Muscle of arm (tissue), 12 donors: ENCODE measurements around the gene SLC25A21. TPM values are rescaled to one million over a fixed set of nuclear protein-coding genes. Genes with fewer than 3 reads are reported as not detected.
"Not testable (repeated sequence)": the region's sequence is repeated elsewhere in the genome, so short reads cannot be mapped to it uniquely, and the experiment has no call there.

Experiments used
- DNase-seq: peaks from one replicate; pipeline ENCODE4 v3.0.0-alpha.2; 2013
- polyA plus RNA-seq, 12 donors: library from polyadenylated mRNA; unstranded; fragments of 120-200 nt; gene quantifications; one replicate each; pipeline ENCODE4 v1.2.1, GENCODE V29; 2013; ENCODE audit not compliant: insufficient read length in 12 of 12

Gene SLC25A21
- polyA plus RNA-seq, 12 donors, result 1.0 to 3.4 (median 1.5) TPM; not detected in 2

- no peak for DNase-seq
Measured at GRCh38 chr14:36944307-36945010, 227.9 kb downstream of the SLC25A21 start.

- no peak for DNase-seq
Measured at GRCh38 chr14:36942522-36943245, 229.7 kb downstream of the SLC25A21 start.

GRCh38 chr14:36941783-36942521, 230.5 kb downstream of the SLC25A21 start:
- DNase-seq, result peak; percentile 78

GRCh38 chr14:36940476-36940875, 231.9 kb downstream of the SLC25A21 start:
- no peak for DNase-seq

GRCh38 chr14:36939265-36939664, 233.1 kb downstream of the SLC25A21 start:
- no peak for DNase-seq

GRCh38 chr14:36938678-36939077, 233.7 kb downstream of the SLC25A21 start:
- DNase-seq, result no peak

- DNase-seq, result no peak
Measured at GRCh38 chr14:36935976-36936678, 236.3 kb downstream of the SLC25A21 start.

GRCh38 chr14:36934304-36934703, 238.1 kb downstream of the SLC25A21 start:
- no peak for DNase-seq

- no peak for DNase-seq
Measured at GRCh38 chr14:36931791-36932190, 240.6 kb downstream of the SLC25A21 start.

- no peak for DNase-seq
Measured at GRCh38 chr14:36928432-36928831, 244.0 kb downstream of the SLC25A21 start.

GRCh38 chr14:36925094-36925493, 247.3 kb downstream of the SLC25A21 start:
- no peak for DNase-seq

GRCh38 chr14:36916668-36917067, 255.7 kb downstream of the SLC25A21 start:
- DNase-seq, result no peak

- no peak for DNase-seq
Measured at GRCh38 chr14:36915081-36915480, 257.3 kb downstream of the SLC25A21 start.

- no peak for DNase-seq
Measured at GRCh38 chr14:36910578-36910977, 261.8 kb downstream of the SLC25A21 start.

- no peak for DNase-seq
Measured at GRCh38 chr14:36905272-36905888, 267.0 kb downstream of the SLC25A21 start.

- DNase-seq, result no peak
Measured at GRCh38 chr14:36901861-36902260, 270.5 kb downstream of the SLC25A21 start.

GRCh38 chr14:36900846-36901245, 271.6 kb downstream of the SLC25A21 start:
- peak; percentile 18 for DNase-seq

- DNase-seq, result not testable (repeated sequence)
Measured at GRCh38 chr14:36896300-36896699, 276.1 kb downstream of the SLC25A21 start.

- no peak for DNase-seq
Measured at GRCh38 chr14:36884049-36884448, 288.4 kb downstream of the SLC25A21 start.

GRCh38 chr14:36880276-36880675, 292.1 kb downstream of the SLC25A21 start:
- no peak for DNase-seq

GRCh38 chr14:36879558-36879957, 292.8 kb downstream of the SLC25A21 start:
- no peak for DNase-seq
